Measurements from ENCODE around the gene PLCL2. TPM values are rescaled to one million over a fixed set of nuclear protein-coding genes. Genes with fewer than 3 reads are reported as not detected.
A peak's percentile ranks its signal among the peaks of the same experiment; 100 is the strongest.

PLCL2 gene
- total RNA-seq, 4 donors from 2014 or later = 1.4 to 4.5 (median 3.9) TPM

DNA sequence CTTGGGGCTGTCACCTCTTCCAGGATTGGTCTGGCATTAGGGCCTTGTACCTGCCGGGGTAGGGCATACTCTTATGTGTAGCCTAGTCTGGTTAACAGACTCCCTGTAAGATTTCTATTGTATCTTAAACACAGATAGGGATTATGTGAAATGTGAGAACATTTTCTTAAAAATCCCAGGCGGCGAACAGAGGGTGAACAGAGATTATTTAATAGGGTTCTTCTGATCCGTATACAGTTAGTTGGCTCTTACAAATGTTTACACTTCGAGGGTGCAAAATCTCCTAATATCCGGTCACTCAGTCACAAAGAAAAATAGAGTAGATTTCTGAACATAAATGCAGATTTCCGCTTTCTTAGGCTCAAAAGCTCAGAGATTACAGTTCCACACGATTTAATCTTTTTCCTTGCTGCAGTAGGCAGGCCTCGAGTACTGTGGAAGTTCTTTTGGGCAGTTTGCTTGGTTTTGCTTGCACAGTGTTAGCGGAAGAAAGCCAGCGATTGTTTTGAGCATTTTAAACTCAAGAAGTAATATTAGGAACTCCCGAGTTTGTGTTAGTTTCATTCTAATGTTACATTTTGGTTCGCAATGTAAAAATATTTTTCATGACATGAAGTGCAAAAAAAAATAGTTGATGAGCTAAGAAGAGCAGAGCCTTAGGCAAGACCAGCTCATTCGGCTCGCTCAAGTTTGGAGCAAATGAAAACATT is 993 bp downstream of the PLCL2 start:
- intact Hi-C loops (cut with DNase I; ENCODE audit: low total_unique reads) = no loop called here
- DNase-seq (ENCODE audit: low spot score in 2 of 2) = no peak
- TF ChIP-seq POLR2A (IDR thresholded peaks at IDR 0.05) = no peak
- TF ChIP-seq, protein P1, sequence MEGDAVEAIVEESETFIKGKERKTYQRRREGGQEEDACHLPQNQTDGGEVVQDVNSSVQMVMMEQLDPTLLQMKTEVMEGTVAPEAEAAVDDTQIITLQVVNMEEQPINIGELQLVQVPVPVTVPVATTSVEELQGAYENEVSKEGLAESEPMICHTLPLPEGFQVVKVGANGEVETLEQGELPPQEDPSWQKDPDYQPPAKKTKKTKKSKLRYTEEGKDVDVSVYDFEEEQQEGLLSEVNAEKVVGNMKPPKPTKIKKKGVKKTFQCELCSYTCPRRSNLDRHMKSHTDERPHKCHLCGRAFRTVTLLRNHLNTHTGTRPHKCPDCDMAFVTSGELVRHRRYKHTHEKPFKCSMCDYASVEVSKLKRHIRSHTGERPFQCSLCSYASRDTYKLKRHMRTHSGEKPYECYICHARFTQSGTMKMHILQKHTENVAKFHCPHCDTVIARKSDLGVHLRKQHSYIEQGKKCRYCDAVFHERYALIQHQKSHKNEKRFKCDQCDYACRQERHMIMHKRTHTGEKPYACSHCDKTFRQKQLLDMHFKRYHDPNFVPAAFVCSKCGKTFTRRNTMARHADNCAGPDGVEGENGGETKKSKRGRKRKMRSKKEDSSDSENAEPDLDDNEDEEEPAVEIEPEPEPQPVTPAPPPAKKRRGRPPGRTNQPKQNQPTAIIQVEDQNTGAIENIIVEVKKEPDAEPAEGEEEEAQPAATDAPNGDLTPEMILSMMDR (IDR thresholded peaks at IDR 0.05) = no peak
- H3K4me3 ChIP-seq (ENCODE audit: low read depth, poor library complexity, severe bottlenecking) = peak overlapping the region; percentile 69
- 43 to 49% methylated on average over 15 of the region's 15 CpGs for WGBS, 2 donors

DNA sequence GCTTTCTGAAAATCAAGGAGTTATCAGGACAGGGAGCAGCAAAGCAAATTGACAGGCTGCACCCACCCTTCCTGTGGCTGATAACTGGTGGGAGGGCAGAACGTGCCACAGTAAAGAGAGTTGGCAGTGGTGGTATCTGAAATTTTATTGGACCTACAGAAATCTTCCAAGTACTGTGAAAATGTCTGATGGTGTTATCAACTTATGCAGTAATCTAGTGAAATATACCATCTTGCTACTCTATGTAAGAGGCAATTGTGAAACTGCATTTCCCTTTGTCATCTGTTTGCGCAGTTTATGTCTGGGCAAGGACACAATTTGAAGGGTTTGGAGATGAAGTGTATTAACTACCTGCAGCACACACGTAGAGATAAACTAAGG is 1.5 kb downstream of the PLCL2 start:
- DNase-seq (ENCODE audit: low spot score in 2 of 2) = no peak
- TF ChIP-seq POLR2A (IDR thresholded peaks at IDR 0.05) = no peak
- TF ChIP-seq, protein P1 (IDR thresholded peaks at IDR 0.05) = no peak
- WGBS, 2 donors = 58 to 61% methylated on average over 3 of the region's 3 CpGs
- intact Hi-C loops (cut with DNase I; ENCODE audit: low total_unique reads) = no loop called here
- H3K4me3 ChIP-seq (ENCODE audit: low read depth, poor library complexity, severe bottlenecking) = peak overlapping the region; percentile 69

DNA sequence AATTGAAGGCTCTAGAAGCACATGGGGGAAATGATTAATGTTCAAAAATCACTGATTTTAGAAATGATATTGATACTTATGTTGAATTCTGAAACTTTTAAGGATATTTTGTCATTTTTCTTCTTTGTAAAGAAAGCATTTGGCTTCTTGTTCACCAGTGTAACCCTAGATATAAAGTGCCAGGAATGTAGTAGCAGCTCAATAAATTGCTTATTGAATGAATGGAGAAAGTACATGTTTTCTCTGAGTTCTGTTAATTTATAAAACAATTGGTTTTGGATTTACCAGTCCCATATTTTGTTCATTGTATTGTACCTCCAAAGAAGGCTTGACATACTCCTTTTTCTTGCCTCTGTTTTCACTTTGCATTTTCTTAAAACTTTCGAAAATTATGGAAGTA is 2.4 kb downstream of the PLCL2 start:
- H3K4me3 ChIP-seq (ENCODE audit: low read depth, poor library complexity, severe bottlenecking) = no peak overlapping the region
- intact Hi-C loops (cut with DNase I; ENCODE audit: low total_unique reads) = no loop called here
- TF ChIP-seq, protein P1 (IDR thresholded peaks at IDR 0.05) = no peak
- no peak for TF ChIP-seq POLR2A (IDR thresholded peaks at IDR 0.05)
- 90 to 94% methylated on average over 1 of the region's 1 CpG for WGBS, 2 donors
- DNase-seq (ENCODE audit: low spot score in 2 of 2) = no peak

DNA sequence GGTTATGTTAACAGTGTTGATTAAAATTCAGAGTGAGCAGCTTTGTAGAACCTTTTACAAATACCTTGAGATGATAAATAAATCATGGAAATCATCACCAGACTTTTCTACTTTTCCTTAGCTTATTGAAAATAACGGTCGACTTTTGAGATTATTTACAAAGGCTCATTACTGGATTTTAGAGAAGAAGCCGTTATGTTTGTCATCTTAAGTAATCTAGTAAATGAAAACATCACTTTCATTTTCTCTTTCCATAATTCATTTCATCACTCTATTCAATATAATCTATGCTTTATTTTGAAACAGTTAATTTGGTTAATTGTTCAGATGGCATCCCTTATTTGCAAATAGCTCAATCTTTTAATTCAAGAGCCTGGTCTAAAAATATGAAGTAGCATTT is 3.6 kb downstream of the PLCL2 start:
- 51% methylated on average over 3 of the region's 3 CpGs for WGBS, 2 donors
- TF ChIP-seq POLR2A (IDR thresholded peaks at IDR 0.05) = no peak
- TF ChIP-seq, protein P1 (IDR thresholded peaks at IDR 0.05) = no peak
- intact Hi-C loops (cut with DNase I; ENCODE audit: low total_unique reads) = no loop called here
- no peak for DNase-seq (ENCODE audit: low spot score in 2 of 2)
- H3K4me3 ChIP-seq (ENCODE audit: low read depth, poor library complexity, severe bottlenecking) = no peak overlapping the region

DNA sequence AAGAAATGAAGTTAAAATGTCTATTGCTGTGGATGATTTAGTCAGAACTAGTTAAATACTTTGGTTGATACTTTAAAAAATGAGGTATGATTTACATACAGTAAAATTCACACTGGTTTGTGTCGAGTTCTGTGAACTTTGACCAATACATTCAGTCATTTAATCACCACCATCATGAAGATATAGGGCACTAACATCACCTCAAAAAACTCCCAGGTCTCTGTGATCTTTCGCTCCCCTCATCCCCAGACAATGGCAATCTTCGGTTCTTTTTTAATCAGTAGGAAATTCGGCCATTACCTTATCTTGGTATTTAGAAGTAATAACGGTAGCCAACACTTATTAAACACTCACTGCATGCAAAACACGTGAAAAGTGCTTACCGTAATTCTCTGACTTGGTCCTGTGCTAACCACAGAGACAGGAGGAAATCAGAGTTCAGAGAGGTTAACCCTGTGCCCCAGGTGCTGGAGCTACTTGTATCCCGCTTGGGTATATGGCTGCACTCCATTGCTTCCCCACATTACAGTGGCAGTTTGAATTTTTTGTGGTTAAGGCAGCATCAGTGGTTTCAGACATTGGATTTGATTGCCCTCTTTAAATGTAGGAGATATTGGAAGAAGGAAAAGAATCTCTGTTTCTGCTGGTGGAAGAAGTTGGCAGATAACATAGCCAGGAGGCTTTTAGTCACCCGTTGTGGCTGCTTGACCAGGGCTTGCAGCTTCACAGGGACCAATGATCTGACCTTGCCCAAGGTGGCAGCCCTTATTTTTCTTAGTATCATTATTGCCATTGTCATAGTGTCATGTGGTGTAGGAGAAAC is 4.2 kb downstream of the PLCL2 start:
- intact Hi-C loops (cut with DNase I; ENCODE audit: low total_unique reads) = no loop called here
- no peak for DNase-seq (ENCODE audit: low spot score in 2 of 2)
- TF ChIP-seq, protein P1 (IDR thresholded peaks at IDR 0.05) = no peak
- TF ChIP-seq POLR2A (IDR thresholded peaks at IDR 0.05) = no peak
- no peak overlapping the region for H3K4me3 ChIP-seq (ENCODE audit: low read depth, poor library complexity, severe bottlenecking)
- WGBS, 2 donors = 73 to 78% methylated on average over 9 of the region's 9 CpGs
